ENCODE measurements around the gene SCN2B.

SCN2B gene

GRCh38 chr11:118136801-118137200 lies 39.6 kb downstream of the SCN2B start:
- Histone ChIP-seq H3K9me3 (ENCODE audit: control insufficient read depth, low read length) (no peaks in the 10 kb centered on the region), H3K9ac (ENCODE audit: low read length) (no peak overlapping the region), H3K4me1 (ENCODE audit: control insufficient read depth, insufficient read depth, low read length) (no peaks in the 10 kb centered on the region), H3K27me3 (replicated peaks; ENCODE audit: control insufficient read depth, insufficient read depth, low read length) (peaks cover 72% of the 10 kb centered on the region), H3K36me3 (ENCODE audit: control insufficient read depth, insufficient read depth, low read length, severe bottlenecking) (no peaks in the 10 kb centered on the region), H3K4me3 (ENCODE audit: low read length) (no peak overlapping the region)
- no peak for DNase-seq (ENCODE audit: low read depth)

DNA sequence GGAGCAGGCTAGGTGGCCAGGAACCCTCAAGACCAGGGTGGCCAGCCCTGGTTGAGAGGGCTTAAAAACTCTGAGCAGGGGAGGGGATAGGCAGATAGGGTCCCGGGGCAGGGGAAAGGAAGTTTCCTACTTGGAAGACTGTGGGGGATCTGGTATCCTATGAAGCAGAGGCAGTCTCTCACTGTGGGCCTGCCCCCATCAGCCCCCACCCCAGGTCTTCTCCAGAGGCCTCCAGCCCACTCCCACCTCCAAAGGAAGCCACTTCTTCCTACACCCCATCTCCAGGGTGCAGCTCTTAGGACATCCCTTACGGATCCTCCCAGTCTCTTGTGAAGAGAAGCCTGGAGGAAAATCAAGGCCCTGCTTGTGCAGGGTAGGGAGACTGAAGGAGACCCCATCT lies 40.1 kb downstream of the SCN2B start:
- H3K9ac ChIP-seq (ENCODE audit: low read length), result no peak overlapping the region
- H3K36me3 ChIP-seq (ENCODE audit: control insufficient read depth, insufficient read depth, low read length, severe bottlenecking), result no peaks in the 10 kb centered on the region
- no peak overlapping the region for H3K4me3 ChIP-seq (ENCODE audit: low read length)
- no peaks in the 10 kb centered on the region for H3K9me3 ChIP-seq (ENCODE audit: control insufficient read depth, low read length)
- H3K27me3 ChIP-seq (replicated peaks; ENCODE audit: control insufficient read depth, insufficient read depth, low read length), result peaks cover 70% of the 10 kb centered on the region
- H3K4me1 ChIP-seq (ENCODE audit: control insufficient read depth, insufficient read depth, low read length), result no peaks in the 10 kb centered on the region
- DNase-seq (ENCODE audit: low read depth), result no peak

DNA sequence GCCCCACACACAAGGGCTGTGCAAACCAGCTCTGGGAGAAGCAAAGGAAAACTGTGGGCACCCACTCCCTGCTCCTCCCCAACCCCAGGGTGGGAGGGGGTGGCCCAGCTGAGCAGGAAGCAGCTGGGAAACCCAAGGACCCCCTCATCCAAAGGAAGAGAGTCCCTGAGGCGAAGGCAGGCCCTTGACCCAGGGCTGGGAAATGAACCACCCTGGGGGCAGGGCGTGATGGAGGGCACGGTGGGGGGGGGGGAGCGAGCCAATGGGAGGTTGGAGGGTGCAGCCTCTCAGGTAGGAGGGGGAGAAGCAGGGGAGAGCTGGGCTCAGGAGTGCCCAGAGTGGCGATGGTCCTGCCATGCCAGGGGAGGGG lies 40.7 kb downstream of the SCN2B start:
- Histone ChIP-seq H3K4me3 (ENCODE audit: low read length) (no peak overlapping the region), H3K9me3 (ENCODE audit: control insufficient read depth, low read length) (no peaks in the 10 kb centered on the region), H3K9ac (ENCODE audit: low read length) (no peak overlapping the region), H3K4me1 (ENCODE audit: control insufficient read depth, insufficient read depth, low read length) (no peaks in the 10 kb centered on the region), H3K27me3 (replicated peaks; ENCODE audit: control insufficient read depth, insufficient read depth, low read length) (peaks cover 65% of the 10 kb centered on the region), H3K36me3 (ENCODE audit: control insufficient read depth, insufficient read depth, low read length, severe bottlenecking) (no peaks in the 10 kb centered on the region)
- DNase-seq (ENCODE audit: low read depth), result no peak

DNA sequence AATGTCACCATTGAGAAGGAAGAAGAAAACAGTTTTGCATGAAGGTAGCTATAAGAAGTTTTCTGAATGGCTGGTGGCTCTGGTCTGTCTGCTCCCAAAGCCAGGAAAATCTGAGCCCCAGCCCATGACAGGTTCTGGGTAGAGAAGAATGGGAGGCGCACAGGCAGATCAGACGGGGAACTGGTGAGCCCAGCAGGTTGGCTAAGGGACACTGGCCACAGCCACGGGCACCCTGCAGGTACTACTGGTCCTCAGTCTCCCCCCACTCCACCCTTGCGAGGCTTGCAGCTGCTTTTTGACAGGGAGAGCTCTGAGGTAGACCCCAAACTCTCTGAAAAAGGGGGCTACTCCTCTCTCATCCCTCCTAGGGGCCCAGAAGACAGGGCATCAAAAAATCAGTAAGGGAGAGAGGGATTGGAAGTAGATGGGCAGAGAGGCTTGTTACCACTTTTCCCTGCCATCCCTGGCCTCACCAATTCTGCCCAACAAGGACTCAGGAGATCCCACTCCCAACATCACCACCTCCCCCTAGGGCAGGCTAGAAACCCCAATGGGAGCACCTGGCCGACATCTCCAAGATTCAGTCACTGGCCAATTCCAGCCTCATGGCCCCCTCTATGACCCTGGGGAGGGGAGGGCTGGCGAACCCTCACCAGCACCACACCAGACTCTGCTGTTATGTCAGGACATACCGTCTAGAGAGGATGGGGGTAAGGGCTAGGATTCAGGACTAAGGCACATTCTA lies 41.2 kb downstream of the SCN2B start:
- H3K4me3 ChIP-seq (ENCODE audit: low read length), result no peak overlapping the region
- no peaks in the 10 kb centered on the region for H3K9me3 ChIP-seq (ENCODE audit: control insufficient read depth, low read length)
- no peaks in the 10 kb centered on the region for H3K4me1 ChIP-seq (ENCODE audit: control insufficient read depth, insufficient read depth, low read length)
- peaks cover 59% of the 10 kb centered on the region for H3K27me3 ChIP-seq (replicated peaks; ENCODE audit: control insufficient read depth, insufficient read depth, low read length)
- no peak overlapping the region for H3K9ac ChIP-seq (ENCODE audit: low read length)
- no peaks in the 10 kb centered on the region for H3K36me3 ChIP-seq (ENCODE audit: control insufficient read depth, insufficient read depth, low read length, severe bottlenecking)
- no peak for DNase-seq (ENCODE audit: low read depth)

- Histone ChIP-seq H3K36me3 (ENCODE audit: control insufficient read depth, insufficient read depth, low read length, severe bottlenecking) (no peaks in the 10 kb centered on the region), H3K4me3 (ENCODE audit: low read length) (no peak overlapping the region), H3K27me3 (replicated peaks; ENCODE audit: control insufficient read depth, insufficient read depth, low read length) (peaks cover 54% of the 10 kb centered on the region), H3K9ac (ENCODE audit: low read length) (no peak overlapping the region), H3K9me3 (ENCODE audit: control insufficient read depth, low read length) (no peaks in the 10 kb centered on the region), H3K4me1 (ENCODE audit: control insufficient read depth, insufficient read depth, low read length) (no peaks in the 10 kb centered on the region)
- no peak for DNase-seq (ENCODE audit: low read depth)
Measured at GRCh38 chr11:118133816-118134215, 42.6 kb downstream of the SCN2B start.

DNA sequence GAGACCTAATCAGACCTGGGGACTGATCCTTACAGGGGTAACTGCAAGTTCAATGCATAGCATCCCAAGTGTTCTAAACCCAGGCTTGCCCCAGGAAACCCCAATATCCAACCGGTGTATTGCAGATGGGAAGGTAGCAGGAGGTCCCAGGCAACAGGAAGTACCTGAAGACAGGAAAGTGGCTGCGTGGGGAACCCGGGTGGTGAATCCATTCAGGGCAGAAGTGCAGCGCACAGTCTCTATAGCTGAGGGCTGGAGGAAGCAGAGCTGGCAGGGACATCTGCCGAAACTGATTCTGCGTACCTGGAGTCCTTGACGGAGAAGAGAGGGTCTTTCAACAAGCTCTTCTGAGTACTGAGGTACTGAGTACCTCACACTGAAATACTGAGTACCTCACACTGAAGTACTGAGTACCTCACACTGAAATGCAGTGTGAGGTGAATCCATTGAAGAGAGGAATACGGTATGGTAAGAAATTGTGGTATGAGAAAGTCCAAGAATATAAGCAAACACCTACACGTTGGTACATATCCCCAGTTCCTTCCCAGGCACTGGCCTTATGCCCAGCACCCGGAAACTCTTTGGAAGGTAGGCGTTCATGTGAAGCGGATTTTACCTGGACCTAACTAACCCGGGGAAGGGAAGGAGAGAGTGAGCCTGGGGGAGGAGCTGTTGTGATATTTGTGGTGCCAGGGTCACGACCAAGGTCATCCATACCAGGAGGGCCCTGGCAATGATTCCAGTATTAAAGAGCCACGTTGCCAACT lies 43.9 kb downstream of the SCN2B start:
- no peak overlapping the region for H3K9ac ChIP-seq (ENCODE audit: low read length)
- no peak overlapping the region for H3K4me3 ChIP-seq (ENCODE audit: low read length)
- no peaks in the 10 kb centered on the region for H3K9me3 ChIP-seq (ENCODE audit: control insufficient read depth, low read length)
- peaks cover 45% of the 10 kb centered on the region for H3K27me3 ChIP-seq (replicated peaks; ENCODE audit: control insufficient read depth, insufficient read depth, low read length)
- no peak for DNase-seq (ENCODE audit: low read depth)
- H3K36me3 ChIP-seq (ENCODE audit: control insufficient read depth, insufficient read depth, low read length, severe bottlenecking), result no peaks in the 10 kb centered on the region
- H3K4me1 ChIP-seq (ENCODE audit: control insufficient read depth, insufficient read depth, low read length), result no peaks in the 10 kb centered on the region

GRCh38 chr11:118129471-118130172 lies 46.8 kb downstream of the SCN2B start:
- Histone ChIP-seq H3K27me3 (replicated peaks; ENCODE audit: control insufficient read depth, insufficient read depth, low read length) (peaks cover 23% of the 10 kb centered on the region), H3K4me3 (ENCODE audit: low read length) (no peak overlapping the region), H3K4me1 (ENCODE audit: control insufficient read depth, insufficient read depth, low read length) (no peaks in the 10 kb centered on the region), H3K9ac (ENCODE audit: low read length) (no peak overlapping the region), H3K36me3 (ENCODE audit: control insufficient read depth, insufficient read depth, low read length, severe bottlenecking) (no peaks in the 10 kb centered on the region), H3K9me3 (ENCODE audit: control insufficient read depth, low read length) (no peaks in the 10 kb centered on the region)
- DNase-seq (ENCODE audit: low read depth), result no peak

DNA sequence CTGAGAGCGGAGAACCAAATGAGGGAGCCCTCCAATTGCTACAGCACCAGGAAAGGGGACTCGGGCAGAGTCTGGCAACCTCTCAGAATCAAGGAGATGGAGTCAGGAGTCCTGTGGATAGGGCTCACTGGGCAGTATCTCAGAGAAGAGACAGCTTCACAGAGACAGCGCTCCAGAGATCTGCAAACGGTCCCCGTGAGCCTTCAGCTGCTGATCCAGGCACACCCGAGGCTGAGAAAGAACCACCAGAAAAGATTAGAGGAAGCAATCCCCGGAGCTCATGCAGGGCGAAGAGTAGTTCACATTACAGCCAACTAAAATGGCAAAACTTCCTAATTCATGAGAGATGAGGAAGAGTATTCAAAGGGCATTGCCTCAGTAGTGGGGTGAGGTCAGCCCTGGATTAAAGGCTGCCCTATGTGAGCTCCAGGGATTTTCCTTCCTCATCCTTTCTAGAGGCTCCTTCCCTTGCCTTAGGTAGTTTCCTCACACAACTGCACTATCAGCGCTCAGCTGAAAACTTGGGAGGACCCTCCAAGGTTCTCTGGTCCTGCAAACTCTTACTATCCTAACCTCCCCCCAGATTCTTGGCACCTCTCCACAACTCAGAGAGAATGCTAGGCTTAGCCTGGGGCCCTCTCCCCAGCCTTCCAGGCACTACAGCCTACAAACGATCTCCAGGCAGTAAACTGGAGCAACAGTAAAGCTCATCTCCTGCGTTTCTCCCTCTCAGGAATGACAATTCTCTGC lies 47.5 kb downstream of the SCN2B start:
- no peak for DNase-seq (ENCODE audit: low read depth)
- no peaks in the 10 kb centered on the region for H3K9me3 ChIP-seq (ENCODE audit: control insufficient read depth, low read length)
- H3K4me1 ChIP-seq (ENCODE audit: control insufficient read depth, insufficient read depth, low read length), result no peaks in the 10 kb centered on the region
- H3K9ac ChIP-seq (ENCODE audit: low read length), result no peak overlapping the region
- H3K27me3 ChIP-seq (replicated peaks; ENCODE audit: control insufficient read depth, insufficient read depth, low read length), result peaks cover 17% of the 10 kb centered on the region
- H3K36me3 ChIP-seq (ENCODE audit: control insufficient read depth, insufficient read depth, low read length, severe bottlenecking), result no peaks in the 10 kb centered on the region
- H3K4me3 ChIP-seq (ENCODE audit: low read length), result no peak overlapping the region

DNA sequence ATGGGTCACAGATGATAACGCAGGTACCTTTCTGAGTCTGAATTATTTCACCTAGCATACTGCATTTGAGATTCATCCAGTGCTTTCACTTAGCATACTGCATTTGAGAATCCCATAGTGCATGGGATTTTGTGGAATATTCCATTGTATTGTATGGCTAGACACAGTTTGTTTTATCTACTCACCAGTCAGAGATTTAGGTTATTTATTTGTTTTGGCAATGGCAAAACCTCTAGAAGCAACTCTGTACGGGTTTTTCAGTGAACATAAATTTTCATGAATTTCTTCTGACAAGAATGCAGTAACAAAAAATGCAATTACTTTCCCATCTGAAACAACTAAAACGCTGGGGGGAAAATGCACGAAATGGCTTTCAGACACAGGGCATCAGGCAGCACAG lies 48.1 kb downstream of the SCN2B start:
- H3K36me3 ChIP-seq (ENCODE audit: control insufficient read depth, insufficient read depth, low read length, severe bottlenecking), result no peaks in the 10 kb centered on the region
- no peak overlapping the region for H3K4me3 ChIP-seq (ENCODE audit: low read length)
- no peak overlapping the region for H3K9ac ChIP-seq (ENCODE audit: low read length)
- peak; percentile 39 for DNase-seq (ENCODE audit: low read depth)
- peaks cover 13% of the 10 kb centered on the region for H3K27me3 ChIP-seq (replicated peaks; ENCODE audit: control insufficient read depth, insufficient read depth, low read length)
- H3K4me1 ChIP-seq (ENCODE audit: control insufficient read depth, insufficient read depth, low read length), result no peaks in the 10 kb centered on the region
- no peaks in the 10 kb centered on the region for H3K9me3 ChIP-seq (ENCODE audit: control insufficient read depth, low read length)

- Histone ChIP-seq H3K4me3 (ENCODE audit: low read length) (no peak overlapping the region), H3K27me3 (replicated peaks; ENCODE audit: control insufficient read depth, insufficient read depth, low read length) (peaks cover 12% of the 10 kb centered on the region), H3K9me3 (ENCODE audit: control insufficient read depth, low read length) (no peaks in the 10 kb centered on the region), H3K36me3 (ENCODE audit: control insufficient read depth, insufficient read depth, low read length, severe bottlenecking) (no peaks in the 10 kb centered on the region), H3K9ac (ENCODE audit: low read length) (no peak overlapping the region), H3K4me1 (ENCODE audit: control insufficient read depth, insufficient read depth, low read length) (no peaks in the 10 kb centered on the region)
- DNase-seq (ENCODE audit: low read depth), result no peak
Measured at GRCh38 chr11:118126082-118126838, 50.2 kb downstream of the SCN2B start.
